Stimulated activated CD4-positive, alpha-beta T cell treated with anti-CD3 and anti-CD28 coated beads, Interleukin-12 subunit alpha, Interleukin-12 subunit beta, amount 100 ng/mL, for 4 hours (primary cell): ENCODE data around the gene OR8B4.
"Not testable (repeated sequence)": the region's sequence is repeated elsewhere in the genome, so short reads cannot be mapped to it uniquely, and the experiment has no call there.

Experiments used
- DNase-seq: peaks from one replicate; pipeline ENCODE4 v3.0.0-alpha.2; 2020

The OR8B4 gene

GRCh38 chr11:124403186-124403585 lies 21.5 kb downstream of the OR8B4 start:
- not testable (repeated sequence) for DNase-seq

GRCh38 chr11:124402326-124402922 lies 22.2 kb downstream of the OR8B4 start:
- DNase-seq: peak; percentile 20

- no peak for DNase-seq
Observed at GRCh38 chr11:124398924-124399323, 25.7 kb downstream of the OR8B4 start, which contains the start of gene OR8B3. Gene OR8B3, minus strand, starts transcription at chr11:124399024. Its CDS starts 1,673 bp downstream, at chr11:124397351.

- not testable (repeated sequence) for DNase-seq
Observed at GRCh38 chr11:124396847-124397246, 27.8 kb downstream of the OR8B4 start.

GRCh38 chr11:124394408-124394807 lies 30.3 kb downstream of the OR8B4 start:
- DNase-seq: no peak

- DNase-seq: no peak
Observed at GRCh38 chr11:124384399-124384798, 40.3 kb downstream of the OR8B4 start, which contains the start of gene OR8B2. Gene OR8B2, minus strand, starts transcription at chr11:124384499. Its CDS starts 1,156 bp downstream, at chr11:124383343.

GRCh38 chr11:124382857-124383256 lies 41.8 kb downstream of the OR8B4 start:
- DNase-seq: not testable (repeated sequence)

GRCh38 chr11:124380585-124380984 lies 44.1 kb downstream of the OR8B4 start:
- no peak for DNase-seq

GRCh38 chr11:124376280-124376679 lies 48.4 kb downstream of the OR8B4 start:
- DNase-seq: no peak
